ENCODE data around the gene ZBTB20.

Gene ZBTB20

GRCh38 chr3:114442246-114442645, 704.8 kb downstream of the ZBTB20 start:
- no peak for FAIRE-seq
- DNase-seq (ENCODE audit: insufficient read length, low spot score): no peak

- no peak for FAIRE-seq
- DNase-seq (ENCODE audit: insufficient read length, low spot score): no peak
These were observed 705.7 kb downstream of the ZBTB20 start for GRCh38 chr3:114441386-114441785.

- FAIRE-seq: no peak
- no peak for DNase-seq (ENCODE audit: insufficient read length, low spot score)
These were observed 706.4 kb downstream of the ZBTB20 start for GRCh38 chr3:114440700-114441099.

GRCh38 chr3:114439284-114439683, 707.8 kb downstream of the ZBTB20 start:
- DNase-seq (ENCODE audit: insufficient read length, low spot score): no peak
- FAIRE-seq: no peak

- no peak for DNase-seq (ENCODE audit: insufficient read length, low spot score)
- no peak for FAIRE-seq
These were observed 709.2 kb downstream of the ZBTB20 start for GRCh38 chr3:114437897-114438296.

GRCh38 chr3:114436182-114436581, 710.9 kb downstream of the ZBTB20 start:
- no peak for DNase-seq (ENCODE audit: insufficient read length, low spot score)
- no peak for FAIRE-seq

GRCh38 chr3:114435386-114436115, 711.5 kb downstream of the ZBTB20 start:
- no peak for FAIRE-seq

GRCh38 chr3:114432310-114432709, 714.8 kb downstream of the ZBTB20 start:
- FAIRE-seq (no peak), DNase-seq (ENCODE audit: insufficient read length, low spot score) (no peak)

More at GRCh38 chr3:114435386-114436115, 711.5 kb downstream of the ZBTB20 start:
- no peak for DNase-seq (ENCODE audit: insufficient read length, low spot score)

GRCh38 chr3:114428044-114428595, 719.0 kb downstream of the ZBTB20 start:
- DNase-seq (ENCODE audit: insufficient read length, low spot score) (no peak), FAIRE-seq (no peak)

GRCh38 chr3:114427285-114428043, 719.6 kb downstream of the ZBTB20 start:
- DNase-seq (ENCODE audit: insufficient read length, low spot score) (no peak), FAIRE-seq (no peak)

- FAIRE-seq: no peak
- no peak for DNase-seq (ENCODE audit: insufficient read length, low spot score)
These were observed 722.8 kb downstream of the ZBTB20 start for GRCh38 chr3:114424337-114424736.

GRCh38 chr3:114421204-114421603, 725.9 kb downstream of the ZBTB20 start:
- FAIRE-seq (no peak), DNase-seq (ENCODE audit: insufficient read length, low spot score) (no peak)

- DNase-seq (ENCODE audit: insufficient read length, low spot score): no peak
- no peak for FAIRE-seq
These were observed 727.0 kb downstream of the ZBTB20 start for GRCh38 chr3:114420072-114420471.

GRCh38 chr3:114418724-114419543, 728.2 kb downstream of the ZBTB20 start:
- FAIRE-seq (no peak), DNase-seq (ENCODE audit: insufficient read length, low spot score) (peak; percentile 43)

GRCh38 chr3:114418107-114418506, 729.0 kb downstream of the ZBTB20 start:
- FAIRE-seq (no peak), DNase-seq (ENCODE audit: insufficient read length, low spot score) (no peak)

GRCh38 chr3:114417675-114418074, 729.4 kb downstream of the ZBTB20 start:
- DNase-seq (ENCODE audit: insufficient read length, low spot score): no peak
- FAIRE-seq: no peak

- FAIRE-seq (no peak), DNase-seq (ENCODE audit: insufficient read length, low spot score) (no peak)
These were observed 729.8 kb downstream of the ZBTB20 start for GRCh38 chr3:114417265-114417664.

GRCh38 chr3:114411811-114412803, 735.0 kb downstream of the ZBTB20 start:
- DNase-seq (ENCODE audit: insufficient read length, low spot score): no peak
- FAIRE-seq: no peak

GRCh38 chr3:114411190-114411668, 735.9 kb downstream of the ZBTB20 start:
- FAIRE-seq: no peak
- DNase-seq (ENCODE audit: insufficient read length, low spot score): no peak
